Measurements from ENCODE around the gene CRTAC1.

The CRTAC1 gene

GRCh38 chr10:97915346-97916131, 114.9 kb downstream of the CRTAC1 start:
- no peaks in the 10 kb centered on the region for H3K9me3 ChIP-seq (ENCODE audit: control insufficient read depth, insufficient read depth, low read length)
- H3K9ac ChIP-seq (ENCODE audit: low read depth, low read length): no peak overlapping the region
- H3K4me1 ChIP-seq (ENCODE audit: insufficient read depth, low read length): no peaks in the 10 kb centered on the region
- H3K36me3 ChIP-seq (ENCODE audit: insufficient read depth, low read length): no peaks in the 10 kb centered on the region

- Histone ChIP-seq H3K9ac (ENCODE audit: low read depth, low read length) (no peak overlapping the region), H3K4me1 (ENCODE audit: insufficient read depth, low read length) (no peaks in the 10 kb centered on the region), H3K36me3 (ENCODE audit: insufficient read depth, low read length) (no peaks in the 10 kb centered on the region), H3K9me3 (ENCODE audit: control insufficient read depth, insufficient read depth, low read length) (no peaks in the 10 kb centered on the region)
Measured at GRCh38 chr10:97914837-97915211, 115.6 kb downstream of the CRTAC1 start.

DNA sequence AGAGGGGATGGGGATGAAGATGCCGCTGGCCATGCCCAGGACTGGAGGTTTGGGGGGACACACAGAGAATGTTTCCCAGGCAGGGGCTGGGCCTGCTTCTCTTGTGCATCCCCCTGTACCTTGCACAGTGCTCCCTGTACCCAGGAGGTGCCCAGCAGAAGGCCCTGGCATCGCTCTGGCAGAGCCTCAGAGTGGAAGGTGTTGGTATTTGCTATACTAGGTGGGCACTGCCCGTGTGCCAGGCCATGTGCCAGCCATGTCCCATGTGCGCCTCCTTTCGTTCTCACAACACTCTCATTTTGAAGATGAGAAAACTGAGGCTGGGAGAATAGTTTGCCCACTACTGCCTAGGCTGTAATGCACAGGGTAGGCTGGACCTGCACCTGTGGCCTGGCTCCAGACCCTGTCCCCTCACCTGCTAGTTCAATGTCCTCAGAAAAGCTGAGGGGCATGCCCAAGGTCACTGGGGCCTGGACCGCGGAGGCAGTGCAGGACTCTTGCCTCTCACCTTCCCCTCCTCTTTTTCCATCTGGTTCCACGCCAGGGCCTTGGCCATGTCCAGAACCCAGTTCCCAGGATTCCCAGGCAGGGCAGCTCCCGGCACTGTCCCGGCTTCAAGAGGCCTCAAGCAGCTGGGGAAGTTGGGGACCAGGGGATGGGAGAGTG, 116.1 kb downstream of the CRTAC1 start:
- no peaks in the 10 kb centered on the region for H3K9me3 ChIP-seq (ENCODE audit: control insufficient read depth, insufficient read depth, low read length)
- H3K36me3 ChIP-seq (ENCODE audit: insufficient read depth, low read length): no peaks in the 10 kb centered on the region
- no peaks in the 10 kb centered on the region for H3K4me1 ChIP-seq (ENCODE audit: insufficient read depth, low read length)
- H3K9ac ChIP-seq (ENCODE audit: low read depth, low read length): no peak overlapping the region

DNA sequence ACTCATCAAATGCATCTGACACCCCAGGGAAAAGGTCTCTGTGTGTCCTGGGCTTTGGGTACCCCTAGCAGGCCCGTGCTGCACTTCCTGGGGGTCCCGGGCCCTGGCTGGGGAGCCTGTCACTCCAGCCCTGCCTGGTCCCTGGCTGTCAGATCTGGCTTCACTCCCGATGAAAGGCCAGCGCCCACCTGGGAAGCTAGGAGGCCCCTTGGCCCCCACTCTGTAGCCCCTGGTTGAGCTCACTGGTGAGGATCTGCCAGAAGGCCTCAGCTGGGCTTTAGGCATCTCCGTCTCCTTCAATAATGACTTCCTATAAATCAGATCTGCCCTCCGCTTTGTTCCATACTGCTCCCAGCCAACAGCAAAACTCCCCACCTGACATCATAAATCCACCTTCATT, 116.8 kb downstream of the CRTAC1 start:
- Histone ChIP-seq H3K9me3 (ENCODE audit: control insufficient read depth, insufficient read depth, low read length) (no peaks in the 10 kb centered on the region), H3K9ac (ENCODE audit: low read depth, low read length) (no peak overlapping the region), H3K4me1 (ENCODE audit: insufficient read depth, low read length) (no peaks in the 10 kb centered on the region), H3K36me3 (ENCODE audit: insufficient read depth, low read length) (no peaks in the 10 kb centered on the region)

DNA sequence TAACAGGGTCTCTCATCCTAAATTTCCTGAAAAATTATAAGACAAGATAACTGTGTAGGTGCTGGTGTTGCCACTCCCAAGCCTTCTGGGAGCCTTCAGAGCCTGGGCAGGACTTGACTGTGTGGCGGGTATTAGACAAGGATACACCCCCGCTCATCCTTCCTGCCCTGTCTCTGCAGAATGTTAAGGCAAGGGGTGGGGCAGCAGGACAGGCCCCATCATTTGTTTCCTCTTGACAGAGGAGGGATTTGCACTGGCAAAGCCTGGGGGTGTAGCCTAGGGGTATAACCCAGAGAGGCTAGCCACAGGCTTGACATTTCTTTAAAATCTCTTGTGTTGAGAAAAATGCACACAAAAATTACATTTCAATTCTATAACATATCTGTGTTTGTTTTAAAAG, 117.2 kb downstream of the CRTAC1 start:
- no peaks in the 10 kb centered on the region for H3K4me1 ChIP-seq (ENCODE audit: insufficient read depth, low read length)
- H3K9me3 ChIP-seq (ENCODE audit: control insufficient read depth, insufficient read depth, low read length): no peaks in the 10 kb centered on the region
- no peak overlapping the region for H3K9ac ChIP-seq (ENCODE audit: low read depth, low read length)
- no peaks in the 10 kb centered on the region for H3K36me3 ChIP-seq (ENCODE audit: insufficient read depth, low read length)

- H3K9ac ChIP-seq (ENCODE audit: low read depth, low read length): no peak overlapping the region
- no peaks in the 10 kb centered on the region for H3K4me1 ChIP-seq (ENCODE audit: insufficient read depth, low read length)
- no peaks in the 10 kb centered on the region for H3K9me3 ChIP-seq (ENCODE audit: control insufficient read depth, insufficient read depth, low read length)
- H3K36me3 ChIP-seq (ENCODE audit: insufficient read depth, low read length): no peaks in the 10 kb centered on the region
Measured at GRCh38 chr10:97911217-97911616, 119.2 kb downstream of the CRTAC1 start.

GRCh38 chr10:97910661-97911060, 119.8 kb downstream of the CRTAC1 start:
- Histone ChIP-seq H3K9ac (ENCODE audit: low read depth, low read length) (no peak overlapping the region), H3K4me1 (ENCODE audit: insufficient read depth, low read length) (no peaks in the 10 kb centered on the region), H3K9me3 (ENCODE audit: control insufficient read depth, insufficient read depth, low read length) (no peaks in the 10 kb centered on the region), H3K36me3 (ENCODE audit: insufficient read depth, low read length) (no peaks in the 10 kb centered on the region)

- H3K9me3 ChIP-seq (ENCODE audit: control insufficient read depth, insufficient read depth, low read length): no peaks in the 10 kb centered on the region
- no peaks in the 10 kb centered on the region for H3K36me3 ChIP-seq (ENCODE audit: insufficient read depth, low read length)
- 0 out of 2 replicates have a peak, but pooled peaks cover 4% of the 10 kb centered on the region for H3K4me1 ChIP-seq (ENCODE audit: insufficient read depth, low read length)
- no peak overlapping the region for H3K9ac ChIP-seq (ENCODE audit: low read depth, low read length)
Measured at GRCh38 chr10:97907830-97908229, 122.6 kb downstream of the CRTAC1 start.

- Histone ChIP-seq H3K9me3 (ENCODE audit: control insufficient read depth, insufficient read depth, low read length) (no peaks in the 10 kb centered on the region), H3K9ac (ENCODE audit: low read depth, low read length) (no peak overlapping the region), H3K36me3 (ENCODE audit: insufficient read depth, low read length) (no peaks in the 10 kb centered on the region), H3K4me1 (ENCODE audit: insufficient read depth, low read length) (0 out of 2 replicates have a peak, but pooled peaks cover 4% of the 10 kb centered on the region)
Measured at GRCh38 chr10:97907211-97907610, 123.2 kb downstream of the CRTAC1 start.

DNA sequence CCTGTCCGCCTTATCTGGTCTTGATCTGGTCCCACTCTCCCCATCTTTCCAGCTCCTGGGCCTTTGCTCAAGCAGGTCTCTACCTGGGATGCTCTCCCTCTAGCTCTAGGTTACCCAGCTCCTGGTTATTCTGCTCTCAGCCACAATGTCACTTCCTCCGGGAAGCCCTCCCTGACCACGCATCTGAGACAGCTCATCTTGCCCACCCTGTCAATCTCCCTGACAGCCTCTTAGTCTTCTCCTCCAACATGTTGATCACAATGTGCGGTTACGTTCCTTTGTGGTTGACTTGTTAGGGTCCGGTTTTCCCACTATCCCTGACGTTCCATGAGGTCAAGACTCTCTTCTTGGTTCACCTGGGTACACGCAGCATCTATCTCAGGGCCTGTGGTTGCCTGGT, 125.1 kb downstream of the CRTAC1 start:
- H3K9me3 ChIP-seq (ENCODE audit: control insufficient read depth, insufficient read depth, low read length): no peaks in the 10 kb centered on the region
- H3K9ac ChIP-seq (ENCODE audit: low read depth, low read length): no peak overlapping the region
- H3K4me1 ChIP-seq (ENCODE audit: insufficient read depth, low read length): 0 out of 2 replicates have a peak, but pooled peaks cover 4% of the 10 kb centered on the region
- H3K36me3 ChIP-seq (ENCODE audit: insufficient read depth, low read length): no peaks in the 10 kb centered on the region

- Histone ChIP-seq H3K4me1 (ENCODE audit: insufficient read depth, low read length) (0 out of 2 replicates have a peak, but pooled peaks cover 4% of the 10 kb centered on the region), H3K9me3 (ENCODE audit: control insufficient read depth, insufficient read depth, low read length) (no peaks in the 10 kb centered on the region), H3K36me3 (ENCODE audit: insufficient read depth, low read length) (no peaks in the 10 kb centered on the region), H3K9ac (ENCODE audit: low read depth, low read length) (no peak overlapping the region)
Measured at GRCh38 chr10:97904576-97904975, 125.8 kb downstream of the CRTAC1 start.

DNA sequence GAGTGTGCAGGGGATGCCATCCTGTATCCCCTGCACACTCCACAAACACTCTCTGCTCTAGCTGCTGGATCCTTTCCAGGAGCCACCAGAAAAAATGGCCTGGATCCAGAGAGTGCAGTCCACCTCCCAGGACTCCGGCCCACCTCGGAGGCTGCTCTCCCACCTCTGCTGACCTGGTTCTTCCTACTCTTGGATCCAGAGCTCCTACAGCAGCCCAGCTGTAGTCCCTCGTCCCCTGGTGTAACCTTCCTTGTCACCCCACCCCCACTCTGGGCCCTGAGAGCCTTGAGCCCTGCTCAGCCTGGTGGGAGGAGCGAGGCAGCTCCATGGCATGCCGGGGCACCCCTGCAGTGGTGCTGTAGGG, 126.4 kb downstream of the CRTAC1 start:
- Histone ChIP-seq H3K9ac (ENCODE audit: low read depth, low read length) (no peak overlapping the region), H3K9me3 (ENCODE audit: control insufficient read depth, insufficient read depth, low read length) (no peaks in the 10 kb centered on the region), H3K4me1 (ENCODE audit: insufficient read depth, low read length) (0 out of 2 replicates have a peak, but pooled peaks cover 4% of the 10 kb centered on the region), H3K36me3 (ENCODE audit: insufficient read depth, low read length) (no peaks in the 10 kb centered on the region)

GRCh38 chr10:97903128-97904017, 127.0 kb downstream of the CRTAC1 start:
- peaks cover 8% of the 10 kb centered on the region; the same call in 1 of the 2 replicates for H3K4me1 ChIP-seq (ENCODE audit: insufficient read depth, low read length)
- H3K9ac ChIP-seq (ENCODE audit: low read depth, low read length): no peak overlapping the region
- no peaks in the 10 kb centered on the region for H3K9me3 ChIP-seq (ENCODE audit: control insufficient read depth, insufficient read depth, low read length)
- no peaks in the 10 kb centered on the region for H3K36me3 ChIP-seq (ENCODE audit: insufficient read depth, low read length)

- no peaks in the 10 kb centered on the region for H3K36me3 ChIP-seq (ENCODE audit: insufficient read depth, low read length)
- no peaks in the 10 kb centered on the region for H3K9me3 ChIP-seq (ENCODE audit: control insufficient read depth, insufficient read depth, low read length)
- H3K9ac ChIP-seq (ENCODE audit: low read depth, low read length): no peak overlapping the region
- H3K4me1 ChIP-seq (ENCODE audit: insufficient read depth, low read length): peaks cover 10% of the 10 kb centered on the region; the same call in 1 of the 2 replicates
Measured at GRCh38 chr10:97901381-97901780, 129.0 kb downstream of the CRTAC1 start.
